Hematopoietic multipotent progenitor cell (in vitro differentiated cells): ENCODE data around the gene PNCK. TPM values are rescaled to one million over a fixed set of nuclear protein-coding genes. Genes with fewer than 3 reads are reported as not detected.

ENCODE experiments used
- small RNA-seq: library from RNA; depleted of rRNA; stranded (forward); fragments of <200 nt; gene quantifications from one replicate; pipeline ENCODE3, GENCODE V24; 2012
- total RNA-seq: library from RNA; depleted of rRNA; stranded (reverse); fragments of >200 nt; gene quantifications from one replicate; pipeline ENCODE4 v1.2.3, GENCODE V29; 2012

Gene PNCK
- total RNA-seq, 1 donor: not detected

Small RNA genes within 50 kb of the gene (small RNA-seq; reads per million reads assigned to genes)
- not detected for gene RN7SL687P

Other genes with a start within 250 kb of the PNCK start
- 4.3 TPM for gene TREX2, start 227.8 kb downstream of the PNCK start, total RNA-seq
- gene HAUS7, start 203.2 kb downstream of the PNCK start, total RNA-seq: 13.5 TPM
- not detected for gene BGN, start 178.8 kb downstream of the PNCK start, total RNA-seq
- not detected for gene ATP2B3, start 156.2 kb downstream of the PNCK start, total RNA-seq
- gene CCNQ, start 74.7 kb downstream of the PNCK start, total RNA-seq: 32.3 TPM
- not detected for gene DUSP9, start 26.6 kb downstream of the PNCK start, total RNA-seq
- gene SLC6A8, start 14.1 kb upstream of the PNCK start, total RNA-seq: 2.2 TPM
- gene BCAP31, start 50.6 kb upstream of the PNCK start, total RNA-seq: 107 TPM
- 17.2 TPM for gene ABCD1, start 51.0 kb upstream of the PNCK start, total RNA-seq
- 0.54 TPM for gene PLXNB3, start 90.4 kb upstream of the PNCK start, total RNA-seq
- 0.27 TPM for gene SRPK3, start 107.2 kb upstream of the PNCK start, total RNA-seq
- gene IDH3G, start 120.6 kb upstream of the PNCK start, total RNA-seq: 117 TPM
- gene SSR4, start 120.9 kb upstream of the PNCK start, total RNA-seq: 268 TPM
- gene PDZD4, start 156.7 kb upstream of the PNCK start, total RNA-seq: under 0.01 TPM
- gene L1CAM, start 212.4 kb upstream of the PNCK start, total RNA-seq: under 0.01 TPM
- under 0.01 TPM for gene AVPR2, start 230.9 kb upstream of the PNCK start, total RNA-seq